OCI-LY3 (cell line): ENCODE results near the gene PTCD1.

ENCODE experiments used
- H2AFZ ChIP-seq: fragments of 200-600, 300-600 bp; shearing (Covaris generic); 2 replicates; pipeline ENCODE4 v1.6.0; 2014; ENCODE audit warnings: antibody characterized with exemption, low read depth, low read length
- H3K27ac ChIP-seq: fragments of 200-600, 300-600 bp; sonication (generic); 2 replicates; pipeline ENCODE4 v1.5.1; 2014; ENCODE audit warnings: mild to moderate bottlenecking, low read length, moderate library complexity, mixed read lengths
- H3K27me3 ChIP-seq: fragments of 200-600, 300-600 bp; sonication (generic); 2 replicates; pipeline ENCODE4 v1.6.1; 2014; ENCODE audit warnings: low read depth, low read length, mixed read lengths
- H3K36me3 ChIP-seq: fragments of 200-600, 300-600 bp; sonication (generic); replicated peaks from 2 replicates; pipeline ENCODE3; 2014; ENCODE audit warnings: low read depth, low read length, mixed read lengths
- H3K4me1 ChIP-seq: fragments of 300-600, 200-600 bp; sonication (generic); 2 replicates; pipeline ENCODE4 v1.6.1; 2014; ENCODE audit warnings: low read length, mixed read lengths
- H3K4me2 ChIP-seq: fragments of 200-600, 300-600 bp; sonication (generic); 2 replicates; pipeline ENCODE4 v1.6.1; 2014; ENCODE audit warnings: low read length, mixed read lengths
- H3K4me3 ChIP-seq: fragments of 300-600, 200-600 bp; sonication (generic); 2 replicates; pipeline ENCODE4 v1.5.1; 2014; ENCODE audit warnings: antibody characterized with exemption, mild to moderate bottlenecking, low read length, moderate library complexity
- H3K79me2 ChIP-seq: fragments of 300-600, 200-600 bp; shearing (Covaris generic); 2 replicates; pipeline ENCODE4 v1.6.1; 2014; ENCODE audit warnings: mild to moderate bottlenecking, low read length, mixed read lengths
- H3K9ac ChIP-seq: fragments of 300-600, 200-600 bp; shearing (Covaris generic); 2 replicates; pipeline ENCODE4 v1.6.0; 2014; ENCODE audit warnings: mild to moderate bottlenecking, low read length, moderate library complexity
- H3K9me3 ChIP-seq: fragments of 200-600, 300-600 bp; shearing (Covaris generic); 2 replicates; pipeline ENCODE4 v1.6.1; 2014; ENCODE audit warnings: low read length, mixed read lengths; ENCODE audit not compliant: insufficient read depth
- H4K20me1 ChIP-seq: fragments of 200-600, 300-600 bp; sonication (generic); 2 replicates; pipeline ENCODE4 v1.6.1; 2016; ENCODE audit warnings: low read length, mixed read lengths; ENCODE audit not compliant: insufficient read depth
- EZH2phosphoT487 ChIP-seq: fragments of 200-600 bp; shearing (Covaris generic); IDR thresholded peaks from 2 replicates; pipeline ENCODE4 v1.6.1; 2018; ENCODE audit warnings: antibody characterized with exemption, mixed run types, low read depth
- TF ChIP-seq, protein P1 (sequence below): fragments of 200-600, 300-600 bp; sonication (generic); IDR thresholded peaks from 2 replicates; pipeline ENCODE4 v1.5.1; 2014; ENCODE audit warnings: antibody characterized with exemption, low read length, low read depth

PTCD1 gene

DNA sequence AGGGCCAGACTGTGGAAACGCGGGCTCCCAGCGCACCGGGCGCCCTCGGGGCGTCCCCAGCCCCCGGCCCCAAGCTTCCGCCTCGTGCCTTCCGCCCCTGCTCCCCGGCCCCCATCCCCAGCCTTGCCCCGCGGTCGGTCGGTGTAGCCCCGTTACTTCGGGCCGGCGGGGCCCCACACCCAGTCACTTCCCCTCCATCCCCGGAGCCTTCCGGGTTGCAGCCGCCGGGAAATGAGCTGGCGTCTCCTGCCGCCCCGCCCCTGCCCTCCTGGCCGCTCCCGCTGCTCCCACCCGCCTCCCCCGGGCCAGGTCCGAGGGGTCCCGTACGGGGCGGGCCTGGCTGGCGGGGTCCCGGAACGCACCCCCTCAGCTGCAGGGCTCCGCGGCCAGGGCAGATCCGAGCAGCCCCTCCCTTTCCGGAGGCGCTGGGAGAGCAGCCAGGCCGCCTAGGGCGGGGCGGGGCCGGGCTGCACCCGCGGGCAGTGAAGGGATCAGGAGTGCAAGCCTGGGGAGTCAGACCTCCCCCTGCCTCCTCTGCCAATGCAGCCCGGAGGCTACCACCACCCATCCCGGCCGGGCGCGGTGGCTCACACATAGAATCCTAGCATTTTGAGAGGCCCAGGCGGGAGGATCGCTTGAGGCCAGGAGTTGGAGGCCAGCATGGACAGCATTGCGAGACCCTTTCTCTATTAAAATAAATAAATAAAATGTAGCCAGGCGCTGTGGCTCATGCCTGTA is 63.4 kb downstream of the PTCD1 start:
- peak overlapping the region; percentile 87 for H3K4me3 ChIP-seq
- H4K20me1 ChIP-seq, result peaks cover 8% of the 10 kb centered on the region; the same call in 1 of the 2 replicates
- H3K9ac ChIP-seq, result peak overlapping the region; percentile 99
- H3K36me3 ChIP-seq, result peaks cover 19% of the 10 kb centered on the region
- H2AFZ ChIP-seq, result no peak overlapping the region
- peaks cover 53% of the 10 kb centered on the region for H3K79me2 ChIP-seq
- H3K4me2 ChIP-seq, result peak overlapping the region; percentile 94
- peak overlapping the region; percentile 70 for H3K27ac ChIP-seq
- no peaks in the 10 kb centered on the region for H3K9me3 ChIP-seq
- H3K27me3 ChIP-seq, result no peaks in the 10 kb centered on the region
- H3K4me1 ChIP-seq, result peaks cover 28% of the 10 kb centered on the region
- TF ChIP-seq, protein P1, sequence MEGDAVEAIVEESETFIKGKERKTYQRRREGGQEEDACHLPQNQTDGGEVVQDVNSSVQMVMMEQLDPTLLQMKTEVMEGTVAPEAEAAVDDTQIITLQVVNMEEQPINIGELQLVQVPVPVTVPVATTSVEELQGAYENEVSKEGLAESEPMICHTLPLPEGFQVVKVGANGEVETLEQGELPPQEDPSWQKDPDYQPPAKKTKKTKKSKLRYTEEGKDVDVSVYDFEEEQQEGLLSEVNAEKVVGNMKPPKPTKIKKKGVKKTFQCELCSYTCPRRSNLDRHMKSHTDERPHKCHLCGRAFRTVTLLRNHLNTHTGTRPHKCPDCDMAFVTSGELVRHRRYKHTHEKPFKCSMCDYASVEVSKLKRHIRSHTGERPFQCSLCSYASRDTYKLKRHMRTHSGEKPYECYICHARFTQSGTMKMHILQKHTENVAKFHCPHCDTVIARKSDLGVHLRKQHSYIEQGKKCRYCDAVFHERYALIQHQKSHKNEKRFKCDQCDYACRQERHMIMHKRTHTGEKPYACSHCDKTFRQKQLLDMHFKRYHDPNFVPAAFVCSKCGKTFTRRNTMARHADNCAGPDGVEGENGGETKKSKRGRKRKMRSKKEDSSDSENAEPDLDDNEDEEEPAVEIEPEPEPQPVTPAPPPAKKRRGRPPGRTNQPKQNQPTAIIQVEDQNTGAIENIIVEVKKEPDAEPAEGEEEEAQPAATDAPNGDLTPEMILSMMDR, result no peak
- no peak for TF ChIP-seq EZH2phosphoT487

DNA sequence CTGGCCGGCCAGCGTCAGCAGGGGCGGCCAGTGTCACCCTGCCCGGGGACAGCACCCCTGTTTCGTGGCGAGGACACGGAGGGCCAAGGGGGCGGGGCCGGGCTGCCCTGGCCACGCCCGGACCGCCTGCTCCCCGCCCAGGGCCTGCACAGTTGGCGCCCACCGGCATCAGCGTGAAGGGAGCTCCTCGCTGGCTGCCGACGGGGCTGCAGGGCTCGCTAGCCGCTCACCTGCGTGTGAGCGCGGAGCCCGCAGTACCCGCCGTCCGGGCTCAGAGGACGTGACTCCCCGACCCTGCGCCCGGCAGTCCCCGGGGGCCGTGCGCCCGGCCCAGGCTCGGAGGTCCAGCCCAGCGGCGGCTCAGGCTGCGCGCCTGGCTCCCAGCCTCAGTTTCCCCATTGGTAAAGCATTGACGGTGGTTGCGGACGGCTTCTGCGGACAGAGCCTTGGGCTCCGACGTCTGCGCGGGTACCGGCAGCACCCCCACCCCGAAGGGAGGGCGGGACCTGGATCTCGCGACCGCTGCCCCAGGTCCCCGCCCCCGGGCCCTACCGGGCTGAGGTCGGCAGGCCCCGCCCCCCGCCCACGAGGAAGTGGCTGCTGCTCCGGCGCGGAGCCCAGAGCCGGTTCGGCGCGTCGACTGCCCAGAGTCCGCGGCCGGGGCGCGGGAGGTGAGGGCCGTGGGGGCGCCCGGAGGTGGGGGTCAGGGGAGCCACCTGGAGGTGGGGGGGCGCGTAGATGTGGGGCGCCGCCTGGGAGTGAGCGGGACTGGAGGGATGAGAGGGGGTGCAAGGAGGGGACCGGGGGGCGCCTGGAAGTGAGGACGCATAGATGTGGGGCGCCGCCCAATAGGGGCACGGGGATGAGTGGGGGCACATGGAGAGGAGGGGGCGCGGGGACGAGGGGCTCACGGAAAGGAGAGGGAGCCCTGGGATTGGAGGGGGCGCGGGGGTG is 64.2 kb downstream of the PTCD1 start, which contains the start of gene ARPC1B:
ARPC1B (plus strand) TSS at position 620 of the 954 bp plus-strand sequence. CDS start 10,985 bp downstream, outside the sequence.
- H3K79me2 ChIP-seq, result peaks cover 46% of the 10 kb centered on the region
- no peak for TF ChIP-seq EZH2phosphoT487
- TF ChIP-seq, protein P1, result no peak

DNA sequence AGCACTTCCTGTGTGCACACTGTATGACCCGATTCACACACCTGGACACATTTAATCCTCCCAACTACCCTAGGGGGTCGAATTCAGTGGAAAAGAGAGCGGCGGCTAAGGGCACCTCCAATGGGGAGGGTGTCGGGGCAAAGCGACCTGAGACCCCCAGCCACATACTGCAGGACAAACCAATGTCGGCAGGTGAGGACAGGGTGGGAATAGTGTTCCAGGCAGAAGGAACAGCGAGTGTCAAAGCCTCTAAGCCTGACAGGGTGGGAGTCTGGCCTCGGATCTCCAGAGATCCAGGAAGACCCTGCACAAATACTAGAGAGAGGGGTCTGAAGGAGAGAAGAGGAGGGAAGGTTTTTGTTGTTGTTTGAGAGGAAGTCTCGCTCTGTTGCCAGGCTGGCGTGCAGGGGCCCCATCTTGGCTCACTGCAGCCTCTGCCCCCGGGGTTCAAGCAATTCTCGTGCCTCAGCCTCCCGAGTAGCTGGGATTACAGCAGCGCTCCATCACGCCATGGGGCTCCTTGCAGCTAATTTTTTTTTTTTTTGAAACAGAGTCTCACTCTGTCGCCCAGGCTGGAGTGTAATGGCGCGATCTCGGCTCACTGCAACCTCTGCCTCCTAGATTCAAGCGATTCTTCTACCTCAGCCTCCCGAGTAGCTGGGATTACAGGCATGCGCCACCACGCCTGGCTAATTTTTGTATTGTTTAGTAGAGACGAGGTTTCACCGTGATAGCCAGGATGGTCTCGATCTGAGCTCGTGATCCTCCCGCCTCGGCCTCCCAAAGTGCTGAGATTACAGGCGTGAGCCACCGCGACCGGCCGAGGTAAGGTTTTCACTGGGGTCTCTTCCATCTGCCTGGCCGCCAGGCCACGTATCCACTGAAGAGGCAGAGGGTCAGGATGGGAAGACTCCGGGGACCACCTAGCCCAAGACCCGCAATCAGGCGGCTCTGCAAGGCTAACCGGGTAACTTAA is 65.2 kb downstream of the PTCD1 start:
- TF ChIP-seq EZH2phosphoT487, result no peak
- TF ChIP-seq, protein P1, result no peak
- Histone ChIP-seq H3K79me2 (peaks cover 39% of the 10 kb centered on the region), H3K27ac (peak overlapping the region; percentile 70; the same call in 1 of the 2 replicates), H3K4me3 (peak overlapping the region; percentile 87), H3K4me2 (peak overlapping the region; percentile 94), H3K4me1 (peaks cover 13% of the 10 kb centered on the region), H3K27me3 (no peaks in the 10 kb centered on the region), H4K20me1 (peaks cover 8% of the 10 kb centered on the region; the same call in 1 of the 2 replicates), H3K36me3 (peaks cover 17% of the 10 kb centered on the region), H3K9ac (peak overlapping the region; percentile 99), H3K9me3 (no peaks in the 10 kb centered on the region), H2AFZ (peak overlapping the region; percentile 69; the same call in 1 of the 2 replicates)

More for the DNA sequence above, 64.2 kb downstream of the PTCD1 start, which contains the start of gene ARPC1B:
- no peaks in the 10 kb centered on the region for H3K9me3 ChIP-seq
- H3K9ac ChIP-seq, result peak within 1 kb of the TSS; percentile 99
- H3K4me3 ChIP-seq, result peak within 1 kb of the TSS; percentile 87
- H3K36me3 ChIP-seq, result peaks cover 17% of the 10 kb centered on the region
- H3K4me1 ChIP-seq, result peaks cover 21% of the 10 kb centered on the region
- H3K4me2 ChIP-seq, result peak within 1 kb of the TSS; percentile 94
- peaks cover 8% of the 10 kb centered on the region; the same call in 1 of the 2 replicates for H4K20me1 ChIP-seq
- H2AFZ ChIP-seq, result peak within 1 kb of the TSS; percentile 69; the same call in 1 of the 2 replicates
- H3K27me3 ChIP-seq, result no peaks in the 10 kb centered on the region
- H3K27ac ChIP-seq, result peak within 1 kb of the TSS; percentile 70
